ENCODE results near the gene STK32C. TPM values are rescaled to one million over a fixed set of nuclear protein-coding genes. Genes with fewer than 3 reads are reported as not detected.

The STK32C gene
- total and polyA plus RNA-seq, 10 of the 15 experiments (the other 5 are each of a cell fraction or from before 2014, with no cell fraction given), result 1.5 to 18.1 (median 6.4) TPM

DNA sequence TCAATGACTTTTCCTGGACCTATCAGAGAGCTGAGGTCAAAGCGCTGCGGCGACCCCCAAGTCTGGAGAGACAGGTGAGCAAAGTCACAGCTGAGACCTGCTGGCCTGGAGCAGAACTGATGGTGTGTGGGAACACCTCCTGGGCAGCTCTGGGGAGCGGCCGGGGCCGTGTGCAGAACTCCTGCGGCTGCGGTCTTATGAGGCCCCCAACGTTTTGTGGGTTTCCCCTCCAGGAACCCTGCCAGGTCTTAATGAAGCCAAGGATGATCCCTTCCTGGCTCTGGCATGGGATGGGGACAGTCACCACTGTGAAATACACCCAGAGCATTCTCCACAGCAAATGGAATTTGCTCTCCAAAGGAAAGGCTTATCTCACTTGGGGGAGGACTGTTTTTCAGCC lies 94.9 kb downstream of the STK32C start:
- FAIRE-seq (no peak), ATAC-seq (no peak)
- SMC1A ChIA-PET (ENCODE audit: uncharacterized antibody, unreplicated experiment), result no interaction called here

More for the DNA sequence above, 94.9 kb downstream of the STK32C start:
- WGBS (ENCODE audit: insufficient coverage, insufficient replicate concordance, low lambda C conversion rate, missing lambda C conversion rate), result 66% methylated on average over 9 of the region's 9 CpGs
- Histone ChIP-seq H3K36me3 (ENCODE audit: control insufficient read depth in 2 of 2, insufficient read depth in 2 of 2, low read length in 1 of 2) (no peaks in the 10 kb centered on the region), H3K27ac (ENCODE audit: control insufficient read depth, insufficient read depth) (no peak overlapping the region), H3K79me2 (ENCODE audit: control insufficient read depth, insufficient read depth, low read length) (no peaks in the 10 kb centered on the region), H3K9ac (ENCODE audit: control insufficient read depth, insufficient read depth, low read length) (no peak overlapping the region), H4K20me1 (ENCODE audit: control insufficient read depth, insufficient read depth) (no peaks in the 10 kb centered on the region), H3K27me3 (replicated peaks in 1 of 2; ENCODE audit: control insufficient read depth in 2 of 2, insufficient read depth in 2 of 2, low read length in 1 of 2) (no peaks in the 10 kb centered on the region), H3K9me3 (replicated peaks; ENCODE audit: control insufficient read depth, insufficient read depth, low read length) (no peaks in the 10 kb centered on the region; the same call in 2 of the 3 replicates), H3K4me1 (ENCODE audit: control insufficient read depth, insufficient read depth, low read length) (no peaks in the 10 kb centered on the region), H3K4me3 (no peak overlapping the region), H2AFZ (ENCODE audit: control insufficient read depth, low read depth, low read length) (no peak overlapping the region), H3K4me2 (ENCODE audit: control insufficient read depth, insufficient read depth) (no peak overlapping the region)
- no peak for TF ChIP-seq NBN (IDR thresholded peaks at IDR 0.05)
- TF ChIP-seq RB1 (IDR thresholded peaks at IDR 0.05; ENCODE audit: borderline replicate concordance), result no peak
- TF ChIP-seq, protein P1, sequence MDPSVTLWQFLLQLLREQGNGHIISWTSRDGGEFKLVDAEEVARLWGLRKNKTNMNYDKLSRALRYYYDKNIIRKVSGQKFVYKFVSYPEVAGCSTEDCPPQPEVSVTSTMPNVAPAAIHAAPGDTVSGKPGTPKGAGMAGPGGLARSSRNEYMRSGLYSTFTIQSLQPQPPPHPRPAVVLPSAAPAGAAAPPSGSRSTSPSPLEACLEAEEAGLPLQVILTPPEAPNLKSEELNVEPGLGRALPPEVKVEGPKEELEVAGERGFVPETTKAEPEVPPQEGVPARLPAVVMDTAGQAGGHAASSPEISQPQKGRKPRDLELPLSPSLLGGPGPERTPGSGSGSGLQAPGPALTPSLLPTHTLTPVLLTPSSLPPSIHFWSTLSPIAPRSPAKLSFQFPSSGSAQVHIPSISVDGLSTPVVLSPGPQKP (IDR thresholded peaks at IDR 0.05; ENCODE audit: low read depth, low read length), result no peak
- TF ChIP-seq, protein P2, sequence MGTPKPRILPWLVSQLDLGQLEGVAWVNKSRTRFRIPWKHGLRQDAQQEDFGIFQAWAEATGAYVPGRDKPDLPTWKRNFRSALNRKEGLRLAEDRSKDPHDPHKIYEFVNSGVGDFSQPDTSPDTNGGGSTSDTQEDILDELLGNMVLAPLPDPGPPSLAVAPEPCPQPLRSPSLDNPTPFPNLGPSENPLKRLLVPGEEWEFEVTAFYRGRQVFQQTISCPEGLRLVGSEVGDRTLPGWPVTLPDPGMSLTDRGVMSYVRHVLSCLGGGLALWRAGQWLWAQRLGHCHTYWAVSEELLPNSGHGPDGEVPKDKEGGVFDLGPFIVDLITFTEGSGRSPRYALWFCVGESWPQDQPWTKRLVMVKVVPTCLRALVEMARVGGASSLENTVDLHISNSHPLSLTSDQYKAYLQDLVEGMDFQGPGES (IDR thresholded peaks at IDR 0.05), result no peak
- TF ChIP-seq CREB1 (IDR thresholded peaks at IDR 0.05; ENCODE audit: low read depth), result no peak
- TF ChIP-seq HDAC6 (IDR thresholded peaks at IDR 0.05; ENCODE audit: unreplicated experiment), result no peak
- no peak for TF ChIP-seq STAT1 (conservative IDR thresholded peaks at IDR 0.05)
- no peak for TF ChIP-seq PAX5 (IDR thresholded peaks at IDR 0.05; ENCODE audit: borderline replicate concordance, low read depth, low read length)
- no peak for TF ChIP-seq ZNF622 (IDR thresholded peaks at IDR 0.05)
- TF ChIP-seq NR2F1 (conservative IDR thresholded peaks at IDR 0.05), result no peak
- TF ChIP-seq PAX8 (IDR thresholded peaks at IDR 0.05), result no peak
- no peak for TF ChIP-seq CEBPB (IDR thresholded peaks at IDR 0.05; ENCODE audit: borderline replicate concordance in 1 of 2, low read depth in 2 of 2, low read length in 2 of 2)
- no peak for TF ChIP-seq RFX5 (IDR thresholded peaks at IDR 0.05; ENCODE audit: low read depth, low read length)
- in situ Hi-C loops (cut with MboI) (no loop called here), intact Hi-C loops (cut with micrococcal nuclease; ENCODE audit: unreplicated experiment) (no loop called here)
- CTCF ChIA-PET, result no interaction called here
- no TSS peak for BruUV-seq (replicated peaks)
- POLR2A ChIA-PET, result no interaction called here
- DNase-seq (ENCODE audit: low read depth, low spot score), result no peak
- RAD21 ChIA-PET (ENCODE audit: unreplicated experiment), result no interaction called here

Measured in GM12878 (cell line).